Endothelial cell (in vitro differentiated cells): ENCODE measurements around the gene SMIM28. TPM values are rescaled to one million over a fixed set of nuclear protein-coding genes. Genes with fewer than 3 reads are reported as not detected.
"Not testable (repeated sequence)": the region's sequence is repeated elsewhere in the genome, so short reads cannot be mapped to it uniquely, and the experiment has no call there.

Experiments used
- DNase-seq: peaks from one replicate; pipeline ENCODE4 v3.0.0; 2021; ENCODE audit warnings: low spot score
- H3K27ac Mint-ChIP-seq: one replicate; pipeline ENCODE4 v1.8.0; 2021; ENCODE audit warnings: mixed read lengths, inconsistent platforms; ENCODE audit not compliant: unreplicated experiment
- H3K27me3 Mint-ChIP-seq: one replicate; pipeline ENCODE4 v1.8.0; 2021; ENCODE audit warnings: mild to moderate bottlenecking, moderate library complexity, mixed read lengths, inconsistent platforms; ENCODE audit not compliant: unreplicated experiment
- H3K36me3 Mint-ChIP-seq: one replicate; pipeline ENCODE4 v1.8.0; 2021; ENCODE audit warnings: mild to moderate bottlenecking, low read depth, mixed read lengths, inconsistent platforms; ENCODE audit not compliant: unreplicated experiment
- H3K4me1 Mint-ChIP-seq: one replicate; pipeline ENCODE4 v1.8.0; 2021; ENCODE audit warnings: mild to moderate bottlenecking, mixed read lengths, inconsistent platforms; ENCODE audit not compliant: unreplicated experiment
- H3K4me3 Mint-ChIP-seq: one replicate; pipeline ENCODE4 v1.8.0; 2021; ENCODE audit warnings: mild to moderate bottlenecking, mixed read lengths, inconsistent platforms; ENCODE audit not compliant: unreplicated experiment
- H3K9me3 Mint-ChIP-seq: one replicate; pipeline ENCODE4 v1.8.0; 2021; ENCODE audit warnings: mixed read lengths, inconsistent platforms; ENCODE audit not compliant: unreplicated experiment
- CTCF ChIP-seq: fragments of 200-600 bp; sonication (generic); IDR thresholded peaks from one replicate; pipeline ENCODE4 v1.5.0; 2021; ENCODE audit warnings: antibody characterized with exemption; ENCODE audit not compliant: unreplicated experiment
- total RNA-seq: library from RNA; stranded (reverse); fragmentation: NEBNext Ultra II Directional; extraction: Animal tissue kit (Norgen Biotek cat#: 25700); gene quantifications from one replicate; pipeline ENCODE4 v1.2.1, GENCODE V29; 2021; ENCODE audit not compliant: unreplicated experiment

SMIM28 gene
- total RNA-seq, 1 donor from 2014 or later: not detected

- no peak for DNase-seq
- Mint-ChIP-seq H3K4me3 (no peak overlapping the region), H3K4me1 (no peaks in the 10 kb centered on the region), H3K9me3 (no peaks in the 10 kb centered on the region), H3K27ac (no peak overlapping the region), H3K36me3 (no peaks in the 10 kb centered on the region), H3K27me3 (no peaks in the 10 kb centered on the region)
- TF ChIP-seq CTCF: no peak
Observed at GRCh38 chr6:138349891-138350290, 27.8 kb upstream of the SMIM28 start.

- no peak for TF ChIP-seq CTCF
- Mint-ChIP-seq H3K4me3 (no peak overlapping the region), H3K9me3 (no peaks in the 10 kb centered on the region), H3K27me3 (no peaks in the 10 kb centered on the region), H3K4me1 (no peaks in the 10 kb centered on the region), H3K36me3 (no peaks in the 10 kb centered on the region), H3K27ac (no peak overlapping the region)
- no peak for DNase-seq
Observed at GRCh38 chr6:138357928-138358327, 19.8 kb upstream of the SMIM28 start.

GRCh38 chr6:138368684-138369083 is 9.0 kb upstream of the SMIM28 start:
- not testable (repeated sequence) for H3K4me1 Mint-ChIP-seq, DNase-seq, H3K9me3 Mint-ChIP-seq, H3K27ac Mint-ChIP-seq, H3K27me3 Mint-ChIP-seq, H3K4me3 Mint-ChIP-seq, H3K36me3 Mint-ChIP-seq

GRCh38 chr6:138370631-138371451 is 6.9 kb upstream of the SMIM28 start:
- Mint-ChIP-seq H3K36me3 (no peaks in the 10 kb centered on the region), H3K27me3 (peaks cover 6% of the 10 kb centered on the region), H3K4me3 (no peak overlapping the region), H3K9me3 (no peaks in the 10 kb centered on the region), H3K27ac (no peak overlapping the region), H3K4me1 (peaks cover 2% of the 10 kb centered on the region)
- no peak for DNase-seq
- TF ChIP-seq CTCF: no peak

- Mint-ChIP-seq H3K4me3 (no peak overlapping the region), H3K4me1 (peaks cover 2% of the 10 kb centered on the region), H3K9me3 (no peaks in the 10 kb centered on the region), H3K27me3 (peaks cover 6% of the 10 kb centered on the region), H3K36me3 (no peaks in the 10 kb centered on the region), H3K27ac (no peak overlapping the region)
- no peak for DNase-seq
- no peak for TF ChIP-seq CTCF
Observed at GRCh38 chr6:138371452-138371711, 6.3 kb upstream of the SMIM28 start.
